Tibial nerve (tissue), 4 donors: Measurements from ENCODE around the gene PRR35. TPM values are rescaled to one million over a fixed set of nuclear protein-coding genes. Genes with fewer than 3 reads are reported as not detected.
"Not testable (repeated sequence)": the region's sequence is repeated elsewhere in the genome, so short reads cannot be mapped to it uniquely, and the experiment has no call there.

Source experiments
- DNase-seq, 2 donors: peaks; one replicate each; pipeline ENCODE4 v3.0.0-alpha.2; 2019; ENCODE audit warnings: low spot score in 2 of 2
- H3K27ac ChIP-seq, 4 donors: fragments of 200-600 bp; sonication (generic) in 3 of 4; one replicate each; pipeline ENCODE4 v1.5.1; 2017 to 2019; ENCODE audit warnings: mild to moderate bottlenecking in 1 of 4
- H3K27me3 ChIP-seq, 2 donors: fragments of 200-600 bp; sonication (generic) in 1 of 2; one replicate each; pipeline versions ENCODE4 v1.5.1 to v1.6.0; 2017 to 2019
- H3K36me3 ChIP-seq, 3 donors: fragments of 200-600 bp; sonication (generic); one replicate each; pipeline ENCODE4 v1.5.1; 2018 to 2019
- H3K4me1 ChIP-seq, 4 donors: fragments of 200-600 bp; sonication (generic) in 3 of 4; one replicate each; pipeline ENCODE4 v1.5.1; 2017 to 2019
- H3K4me3 ChIP-seq, 4 donors: fragments of 200-600 bp; sonication (generic) in 3 of 4; one replicate each; pipeline ENCODE4 v1.5.1; 2017 to 2019; ENCODE audit warnings: mild to moderate bottlenecking in 1 of 4, moderate library complexity in 1 of 4
- H3K9me3 ChIP-seq, 4 donors: fragments of 200-600 bp; sonication (generic) in 3 of 4; one replicate each; pipeline ENCODE4 v1.5.1; 2017 to 2019
- EP300 ChIP-seq, 2 donors: sonication (generic); formaldehyde crosslinking; IDR thresholded peaks; one replicate each; pipeline ENCODE4 v1.6.1; 2017; ENCODE audit warnings: antibody characterized with exemption in 2 of 2, mild to moderate bottlenecking in 1 of 2
- POLR2A ChIP-seq, 2 donors: fragments of 450-650 bp; IDR thresholded peaks; one replicate each; pipeline ENCODE4 v1.6.1; 2017; ENCODE audit warnings: antibody characterized with exemption in 2 of 2, mild to moderate bottlenecking in 2 of 2, moderate library complexity in 2 of 2
- WGBS, 2 donors: methylation state at CpG; one replicate each; pipeline ENCODE4 v1.1.5; 2018; 5-methylcytosine and 5-hydroxymethylcytosine counted together
- total RNA-seq, 4 donors: library from RNA; depleted of rRNA; stranded (reverse); fragments of >200 nt; gene quantifications; one replicate each; pipeline ENCODE4 v1.1.0, GENCODE V29; 2016
- TF ChIP-seq, protein P1 (sequence below), 5 experiments: fragments of 200-600 bp in 3 of 5; fragments of 450-650 bp in 2 of 5; sonication (generic) in 3 of 5; IDR thresholded peaks; one replicate each; pipeline ENCODE4 v1.5.1; 2016 to 2019; ENCODE audit warnings: antibody characterized with exemption in 5 of 5, mild to moderate bottlenecking in 3 of 5, moderate library complexity in 2 of 5

The PRR35 gene
- total RNA-seq, 4 donors from 2014 or later, result not detected

GRCh38 chr16:595942-596735 lies 35.9 kb downstream of the PRR35 start:
- Histone ChIP-seq H3K36me3 (peaks cover 0 to 36% (median 4%) of the 10 kb centered on the region in 3 donors), H3K9me3 (no peaks in the 10 kb centered on the region), H3K4me3 (no peak overlapping the region), H3K27me3 (no peaks in the 10 kb centered on the region), H3K27ac (no peak overlapping the region), H3K4me1 (peaks cover 0 to 43% (median 14%) of the 10 kb centered on the region in 4 donors)
- WGBS, 2 donors, result 89 to 92% methylated on average over 34 of the region's 34 CpGs
- TF ChIP-seq, protein P1, sequence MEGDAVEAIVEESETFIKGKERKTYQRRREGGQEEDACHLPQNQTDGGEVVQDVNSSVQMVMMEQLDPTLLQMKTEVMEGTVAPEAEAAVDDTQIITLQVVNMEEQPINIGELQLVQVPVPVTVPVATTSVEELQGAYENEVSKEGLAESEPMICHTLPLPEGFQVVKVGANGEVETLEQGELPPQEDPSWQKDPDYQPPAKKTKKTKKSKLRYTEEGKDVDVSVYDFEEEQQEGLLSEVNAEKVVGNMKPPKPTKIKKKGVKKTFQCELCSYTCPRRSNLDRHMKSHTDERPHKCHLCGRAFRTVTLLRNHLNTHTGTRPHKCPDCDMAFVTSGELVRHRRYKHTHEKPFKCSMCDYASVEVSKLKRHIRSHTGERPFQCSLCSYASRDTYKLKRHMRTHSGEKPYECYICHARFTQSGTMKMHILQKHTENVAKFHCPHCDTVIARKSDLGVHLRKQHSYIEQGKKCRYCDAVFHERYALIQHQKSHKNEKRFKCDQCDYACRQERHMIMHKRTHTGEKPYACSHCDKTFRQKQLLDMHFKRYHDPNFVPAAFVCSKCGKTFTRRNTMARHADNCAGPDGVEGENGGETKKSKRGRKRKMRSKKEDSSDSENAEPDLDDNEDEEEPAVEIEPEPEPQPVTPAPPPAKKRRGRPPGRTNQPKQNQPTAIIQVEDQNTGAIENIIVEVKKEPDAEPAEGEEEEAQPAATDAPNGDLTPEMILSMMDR (IDR thresholded peaks at IDR 0.05), result no peak
- TF ChIP-seq EP300 (IDR thresholded peaks at IDR 0.05), result no peak
- TF ChIP-seq POLR2A (IDR thresholded peaks at IDR 0.05), result no peak
- no peak for DNase-seq

GRCh38 chr16:596736-597060 lies 36.5 kb downstream of the PRR35 start:
- DNase-seq, result no peak
- TF ChIP-seq, protein P1 (IDR thresholded peaks at IDR 0.05), result no peak
- TF ChIP-seq POLR2A (IDR thresholded peaks at IDR 0.05) (no peak), EP300 (IDR thresholded peaks at IDR 0.05) (no peak)
- Histone ChIP-seq H3K27me3 (no peaks in the 10 kb centered on the region), H3K27ac (no peak overlapping the region), H3K4me1 (peaks cover 0 to 37% (median 10%) of the 10 kb centered on the region in 4 donors), H3K36me3 (peaks cover 0 to 36% (median 4%) of the 10 kb centered on the region in 3 donors), H3K4me3 (no peak overlapping the region), H3K9me3 (no peaks in the 10 kb centered on the region)
- 93 to 96% methylated on average over 12 of the region's 12 CpGs for WGBS, 2 donors

DNA sequence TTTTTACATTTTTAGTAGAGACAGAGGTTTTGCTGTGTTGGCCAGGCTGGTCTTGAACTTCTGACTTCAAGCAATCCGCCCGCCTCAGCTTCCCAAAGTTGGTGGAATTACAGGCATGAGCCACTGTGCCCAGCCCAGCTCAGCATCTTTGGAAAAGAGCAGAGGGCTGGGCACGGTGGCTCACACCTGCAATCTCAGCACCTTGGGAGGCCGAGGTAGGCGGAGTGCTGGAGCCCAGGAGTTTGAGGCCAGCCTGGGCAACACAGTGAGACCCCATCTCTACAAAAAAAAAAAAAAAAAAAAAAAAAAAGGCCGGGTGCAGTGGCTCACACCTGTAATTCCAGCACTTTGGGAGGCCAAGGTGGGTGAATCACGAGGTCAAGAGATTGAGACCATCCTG lies 37.5 kb downstream of the PRR35 start:
- Histone ChIP-seq H3K36me3 (peaks cover 0 to 38% (median 4%) of the 10 kb centered on the region in 3 donors), H3K4me1 (peaks cover 0 to 28% (median 4%) of the 10 kb centered on the region in 4 donors)
- not testable (repeated sequence) for H3K9me3 ChIP-seq, H3K4me3 ChIP-seq, H3K27ac ChIP-seq, H3K27me3 ChIP-seq, DNase-seq
- 98 to 99% methylated on average over 6 to 7 of the region's 7 CpGs for WGBS, 2 donors

DNA sequence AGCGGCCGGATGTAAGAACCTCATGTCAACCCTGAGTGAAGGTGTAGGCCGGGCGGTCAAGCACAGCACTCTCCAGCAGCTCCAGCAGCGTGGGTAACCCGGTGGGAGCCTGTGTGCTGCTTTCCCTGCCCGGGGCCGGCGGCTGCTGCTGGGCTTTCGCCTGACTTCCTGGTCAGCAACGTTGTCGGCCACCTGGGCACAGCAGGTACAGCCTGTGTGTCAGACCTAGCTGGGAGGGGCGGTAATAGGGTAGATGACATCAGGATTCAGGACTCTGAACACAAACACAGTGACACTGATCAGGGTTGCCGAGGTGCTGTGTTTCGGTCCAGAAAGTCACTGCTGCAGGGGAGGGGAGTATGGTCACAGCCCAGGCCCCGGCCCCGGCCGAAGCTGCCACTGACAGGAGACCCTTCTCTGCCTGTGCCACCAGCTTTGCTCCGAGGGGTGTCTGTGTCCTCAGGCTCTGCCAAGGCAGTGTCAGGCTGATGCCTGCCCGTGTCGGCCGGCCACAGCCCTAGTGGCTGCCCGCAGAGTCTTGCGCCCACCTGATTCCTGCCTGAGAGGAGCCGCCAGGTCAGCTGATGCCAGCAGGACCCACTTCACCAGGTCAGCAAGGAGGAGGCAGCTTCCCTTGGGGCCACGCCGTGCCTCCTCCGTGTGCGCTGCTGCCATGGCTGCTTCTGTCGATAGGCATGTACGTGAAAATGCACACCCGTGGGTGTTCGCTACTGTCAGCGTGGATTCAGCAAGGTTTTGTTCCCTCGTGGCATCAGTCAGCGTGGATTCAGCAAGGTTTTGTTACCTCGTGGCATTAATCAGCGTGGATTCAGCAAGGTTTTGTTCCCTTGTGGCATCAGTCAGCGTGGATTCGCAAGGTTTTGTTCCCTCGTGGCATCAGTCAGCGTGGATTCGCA lies 38.9 kb downstream of the PRR35 start:
- Histone ChIP-seq H3K27me3 (no peaks in the 10 kb centered on the region), H3K36me3 (peaks cover 0 to 41% (median 4%) of the 10 kb centered on the region in 3 donors), H3K4me3 (no peak overlapping the region), H3K9me3 (no peaks in the 10 kb centered on the region), H3K4me1 (peaks cover 0 to 13% (median 0%) of the 10 kb centered on the region in 4 donors), H3K27ac (no peak overlapping the region)
- TF ChIP-seq POLR2A (IDR thresholded peaks at IDR 0.05) (no peak), EP300 (IDR thresholded peaks at IDR 0.05) (no peak)
- TF ChIP-seq, protein P1 (IDR thresholded peaks at IDR 0.05), result no peak
- WGBS, 2 donors, result 95 to 97% methylated on average over 36 to 41 of the region's 43 CpGs
- DNase-seq, result no peak

GRCh38 chr16:600781-601180 lies 40.6 kb downstream of the PRR35 start:
- 54 to 61% methylated on average over 7 of the region's 7 CpGs for WGBS, 2 donors
- Histone ChIP-seq H3K36me3 (peaks cover 0 to 34% (median 4%) of the 10 kb centered on the region in 3 donors), H3K27me3 (no peaks in the 10 kb centered on the region), H3K4me3 (no peak overlapping the region), H3K9me3 (no peaks in the 10 kb centered on the region), H3K4me1 (no peaks in the 10 kb centered on the region), H3K27ac (no peak overlapping the region)
- no peak for DNase-seq
- TF ChIP-seq, protein P1 (IDR thresholded peaks at IDR 0.05), result no peak
- TF ChIP-seq POLR2A (IDR thresholded peaks at IDR 0.05) (no peak), EP300 (IDR thresholded peaks at IDR 0.05) (no peak)
